Keratinocyte (primary cell): ENCODE results near the gene FAM53B. TPM values are rescaled to one million over a fixed set of nuclear protein-coding genes. Genes with fewer than 3 reads are reported as not detected.

Experiments used
- DNase-seq: peaks from one replicate; pipeline ENCODE4 v3.0.0-alpha.2; 2011; ENCODE audit warnings: low read depth, missing footprints, low spot score
- FAIRE-seq: peaks from 2 replicates; lab custom pipeline; 2011; peaks lifted over from hg19 to GRCh38; lab: Jason Lieb, UNC
- H2AFZ ChIP-seq: 2 replicates; pipeline ENCODE4 v1.6.0; 2012; ENCODE audit warnings: low read length, control low read depth, inconsistent platforms; ENCODE audit not compliant: control insufficient read depth
- H3K27ac ChIP-seq: 2 replicates; pipeline ENCODE4 v1.5.1; 2011; ENCODE audit warnings: low read length; ENCODE audit not compliant: control insufficient read depth, insufficient read depth
- H3K27me3 ChIP-seq: 3 replicates; pipeline ENCODE4 v1.6.0; 2011; ENCODE audit warnings: low read length; ENCODE audit not compliant: control insufficient read depth, insufficient read depth; ENCODE audit errors: extremely low read depth
- H3K36me3 ChIP-seq, 2 experiments: 2 replicates in 1 of 2; 3 replicates in 1 of 2; pipeline ENCODE4 v1.5.1; 2011; ENCODE audit warnings: low read length in 2 of 2, mild to moderate bottlenecking in 1 of 2; ENCODE audit not compliant: control insufficient read depth in 2 of 2, insufficient read depth in 2 of 2; ENCODE audit errors: extremely low read depth in 1 of 2
- H3K4me1 ChIP-seq: 3 replicates; pipeline ENCODE4 v1.5.1; 2011; ENCODE audit warnings: low read length; ENCODE audit not compliant: control insufficient read depth, insufficient read depth; ENCODE audit errors: extremely low read depth
- H3K4me2 ChIP-seq: 3 replicates; pipeline ENCODE4 v1.6.0; 2011; ENCODE audit warnings: low read depth, low read length; ENCODE audit not compliant: control insufficient read depth, insufficient read depth; ENCODE audit errors: extremely low read depth
- H3K4me3 ChIP-seq, 3 experiments: fragments of 200-600 bp in 1 of 3; sonication (generic) in 1 of 3; 2 replicates in 2 of 3; 3 replicates in 1 of 3; pipeline ENCODE4 v1.5.1; 2011 to 2016; ENCODE audit warnings: low read length in 3 of 3, mild to moderate bottlenecking in 3 of 3, control low read depth in 2 of 3, inconsistent platforms in 1 of 3, low read depth in 1 of 3, mixed read lengths in 1 of 3, mixed run types in 1 of 3, moderate library complexity in 1 of 3; ENCODE audit not compliant: control insufficient read depth in 2 of 3, insufficient read depth in 2 of 3; ENCODE audit errors: extremely low read depth in 1 of 3
- H3K79me2 ChIP-seq: 2 replicates; pipeline ENCODE4 v1.6.0; 2012; ENCODE audit warnings: low read length; ENCODE audit not compliant: control insufficient read depth, insufficient read depth
- H3K9ac ChIP-seq: 3 replicates; pipeline ENCODE4 v1.6.0; 2011; ENCODE audit warnings: low read length; ENCODE audit not compliant: control insufficient read depth, insufficient read depth; ENCODE audit errors: extremely low read depth
- H3K9me1 ChIP-seq: 3 replicates; pipeline ENCODE4 v1.6.0; 2011; ENCODE audit warnings: low read length; ENCODE audit not compliant: control insufficient read depth, insufficient read depth; ENCODE audit errors: extremely low read depth
- H3K9me3 ChIP-seq: 2 replicates; pipeline ENCODE4 v1.5.1; 2012; ENCODE audit warnings: low read depth, low read length; ENCODE audit not compliant: control insufficient read depth
- H4K20me1 ChIP-seq: 3 replicates; pipeline ENCODE4 v1.6.0; 2011; ENCODE audit warnings: low read length; ENCODE audit not compliant: control insufficient read depth, insufficient read depth; ENCODE audit errors: extremely low read depth
- CTCF ChIP-seq, 3 experiments: IDR thresholded peaks in 1 of 3; conservative IDR thresholded peaks in 1 of 3; optimal IDR thresholded peaks in 1 of 3; 2 replicates in 2 of 3; 3 replicates in 1 of 3; pipeline versions ENCODE3 to v1.5.1; 2011; ENCODE audit warnings: low read length in 3 of 3, mild to moderate bottlenecking in 3 of 3, moderate library complexity in 2 of 3, control low read depth in 1 of 3, inconsistent platforms in 1 of 3; ENCODE audit not compliant: insufficient read depth in 2 of 3; ENCODE audit errors: extremely low read depth in 1 of 3
- EZH2 ChIP-seq: IDR thresholded peaks from one replicate; pipeline ENCODE4 v1.6.1; 2012; ENCODE audit warnings: inconsistent platforms, mild to moderate bottlenecking, low read length, moderate library complexity
- dilution Hi-C: fragments of 300-500 bp; cut with MboI; formaldehyde crosslinking; loops from one replicate; pipeline ENCODE4 v1.7.0; 2020; ENCODE audit warnings: low sequenced_read_pairs; ENCODE audit not compliant: extremely low pct_ligation_motif_present
- polyA plus RNA-seq, 5 experiments: library from polyadenylated mRNA; depleted of rRNA in 3 of 5; stranded (reverse) in 3 of 5; stranded (forward) in 1 of 5; unstranded in 1 of 5; fragments of >200 nt; gene quantifications; 1 replicate in 1 of 5; 2 replicates in 3 of 5; 3 replicates in 1 of 5; pipeline versions ENCODE4 v1.2.1 to v1.2.3, GENCODE V29; 2011 to 2012; ENCODE audit warnings: missing spikeins in 2 of 5, low read depth in 1 of 5, low replicate concordance in 1 of 5

Gene FAM53B
- polyA plus RNA-seq, 1 donor (not counting 4 experiments of a cell fraction or from before 2014, with no cell fraction given) = 8.6 TPM

GRCh38 chr10:124672181-124672638 is 72.0 kb downstream of the FAM53B start:
- H4K20me1 ChIP-seq = peaks cover 6% of the 10 kb centered on the region
- no peak overlapping the region for H3K4me3 ChIP-seq
- peaks cover 5% of the 10 kb centered on the region in 2 experiments for H3K36me3 ChIP-seq
- H3K9ac ChIP-seq = no peak overlapping the region
- peaks cover 2% of the 10 kb centered on the region for H3K9me1 ChIP-seq
- H3K79me2 ChIP-seq = peaks cover 42% of the 10 kb centered on the region
- no peak overlapping the region for H3K27ac ChIP-seq
- dilution Hi-C loops = no loop called here
- TF ChIP-seq CTCF (optimal IDR thresholded peaks at IDR 0.05 in 1 of 3, IDR thresholded peaks at IDR 0.05 in 1 of 3, conservative IDR thresholded peaks at IDR 0.05 in 1 of 3; ENCODE audit: extremely low read depth in 1 of 3, insufficient read depth in 2 of 3, low read length in 3 of 3) = no peak
- TF ChIP-seq EZH2 = no peak
- H3K4me1 ChIP-seq = peaks cover 5% of the 10 kb centered on the region
- H3K9me3 ChIP-seq = no peaks in the 10 kb centered on the region
- no peak overlapping the region for H3K4me2 ChIP-seq
- DNase-seq (no peak), FAIRE-seq (no peak)
- no peak overlapping the region for H2AFZ ChIP-seq
- no peaks in the 10 kb centered on the region for H3K27me3 ChIP-seq

GRCh38 chr10:124671486-124672075 is 72.6 kb downstream of the FAM53B start:
- H3K4me2 ChIP-seq = no peak overlapping the region

More at GRCh38 chr10:124671486-124672075, 72.6 kb downstream of the FAM53B start:
- TF ChIP-seq CTCF (optimal IDR thresholded peaks at IDR 0.05 in 1 of 3, IDR thresholded peaks at IDR 0.05 in 1 of 3, conservative IDR thresholded peaks at IDR 0.05 in 1 of 3; ENCODE audit: extremely low read depth in 1 of 3, insufficient read depth in 2 of 3, low read length in 3 of 3) (peak; percentile 41 to 50 (median 50)), EZH2 (no peak)
- H3K9me1 ChIP-seq = peaks cover 2% of the 10 kb centered on the region
- no peaks in the 10 kb centered on the region for H3K27me3 ChIP-seq
- H3K79me2 ChIP-seq = peaks cover 39% of the 10 kb centered on the region
- H3K9me3 ChIP-seq = no peaks in the 10 kb centered on the region
- H3K4me3 ChIP-seq = no peak overlapping the region
- dilution Hi-C loops = no loop called here
- H4K20me1 ChIP-seq = peaks cover 6% of the 10 kb centered on the region
- DNase-seq (no peak), FAIRE-seq (no peak)
- H2AFZ ChIP-seq = no peak overlapping the region
- H3K9ac ChIP-seq = no peak overlapping the region
- H3K4me1 ChIP-seq = peaks cover 5% of the 10 kb centered on the region
- peaks cover 4 to 5% of the 10 kb centered on the region in 2 experiments for H3K36me3 ChIP-seq
- no peak overlapping the region for H3K27ac ChIP-seq
